ENCODE results near the gene ITGB2.

The ITGB2 gene

DNA sequence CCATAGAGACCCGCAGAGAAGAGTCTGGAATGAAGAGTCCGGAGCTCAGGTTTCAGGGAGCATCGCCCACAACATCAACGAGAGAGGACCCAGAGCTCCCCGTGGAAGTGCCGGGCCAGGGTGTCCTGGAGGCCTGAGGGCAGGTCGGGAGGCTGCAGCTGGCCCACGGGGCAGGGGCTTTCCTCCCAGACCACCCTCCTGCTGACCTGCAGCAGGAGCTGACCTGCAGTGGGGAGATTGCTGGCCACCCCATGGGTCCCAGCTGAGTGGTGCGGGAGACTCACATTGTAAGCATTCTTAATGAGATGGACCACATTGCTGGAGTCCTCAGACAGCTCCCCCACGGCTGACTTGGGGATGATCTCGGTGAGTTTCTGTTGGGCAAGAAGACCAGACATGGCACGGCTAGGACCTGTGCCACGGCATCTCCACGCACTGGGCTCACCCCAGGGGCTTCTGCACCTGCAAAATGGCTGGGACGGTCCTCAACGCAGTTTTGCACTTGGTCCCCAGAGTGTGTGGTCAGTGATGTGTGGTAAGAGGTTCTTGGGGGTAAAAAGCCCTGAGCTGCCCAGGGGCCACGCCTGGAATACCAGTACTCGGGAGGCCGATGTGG lies 25.9 kb downstream of the ITGB2 start:
- no peak for DNase-seq

DNA sequence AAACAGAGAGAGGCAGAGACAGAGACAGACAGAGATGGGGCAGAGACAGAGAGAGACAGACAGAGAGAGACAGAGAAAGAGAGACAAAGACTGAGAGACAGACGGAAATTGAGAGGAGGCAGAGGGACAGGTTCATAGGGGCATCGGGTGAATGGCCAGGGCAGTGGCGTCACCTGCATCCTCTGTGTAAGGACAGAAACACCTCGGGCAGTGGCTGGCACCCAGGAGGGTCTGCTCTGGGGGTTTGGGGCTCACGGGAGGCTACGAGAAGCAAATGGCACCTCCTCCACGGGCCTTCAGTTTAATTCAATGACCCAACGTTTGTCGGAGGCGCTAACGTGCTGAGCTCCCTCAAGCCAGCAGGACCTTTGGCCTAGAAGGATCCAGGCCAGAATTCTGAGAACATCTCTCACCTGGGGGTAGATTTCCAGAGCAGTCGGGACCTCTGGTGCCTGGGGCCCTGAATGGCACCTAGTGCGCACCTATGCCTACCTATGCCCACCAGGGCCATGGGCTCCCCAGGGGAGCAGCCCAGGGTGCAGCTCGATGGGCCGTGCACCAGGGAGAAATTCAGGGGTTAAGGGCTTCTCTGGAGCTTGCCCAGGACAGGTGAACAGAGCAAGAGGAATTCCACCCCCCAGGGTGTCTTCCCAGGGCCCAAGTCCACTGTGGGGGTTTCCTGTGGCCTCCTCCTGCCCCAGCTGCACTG lies 26.6 kb downstream of the ITGB2 start:
- no peak for DNase-seq

DNA sequence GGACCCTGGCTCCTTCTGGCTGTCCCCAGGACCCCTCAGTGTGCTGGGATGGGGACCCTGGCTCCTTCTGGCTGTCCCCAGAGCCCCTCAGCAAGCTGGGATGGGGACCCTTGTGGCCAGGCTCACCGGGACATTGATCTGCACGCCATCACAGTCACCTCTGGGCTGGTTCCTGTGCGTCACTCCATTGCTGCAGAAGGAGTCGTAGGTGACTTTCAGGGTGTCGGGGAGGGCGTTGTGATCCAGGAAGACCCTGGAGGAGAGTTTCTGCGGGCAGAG lies 27.5 kb downstream of the ITGB2 start:
- DNase-seq = no peak

DNA sequence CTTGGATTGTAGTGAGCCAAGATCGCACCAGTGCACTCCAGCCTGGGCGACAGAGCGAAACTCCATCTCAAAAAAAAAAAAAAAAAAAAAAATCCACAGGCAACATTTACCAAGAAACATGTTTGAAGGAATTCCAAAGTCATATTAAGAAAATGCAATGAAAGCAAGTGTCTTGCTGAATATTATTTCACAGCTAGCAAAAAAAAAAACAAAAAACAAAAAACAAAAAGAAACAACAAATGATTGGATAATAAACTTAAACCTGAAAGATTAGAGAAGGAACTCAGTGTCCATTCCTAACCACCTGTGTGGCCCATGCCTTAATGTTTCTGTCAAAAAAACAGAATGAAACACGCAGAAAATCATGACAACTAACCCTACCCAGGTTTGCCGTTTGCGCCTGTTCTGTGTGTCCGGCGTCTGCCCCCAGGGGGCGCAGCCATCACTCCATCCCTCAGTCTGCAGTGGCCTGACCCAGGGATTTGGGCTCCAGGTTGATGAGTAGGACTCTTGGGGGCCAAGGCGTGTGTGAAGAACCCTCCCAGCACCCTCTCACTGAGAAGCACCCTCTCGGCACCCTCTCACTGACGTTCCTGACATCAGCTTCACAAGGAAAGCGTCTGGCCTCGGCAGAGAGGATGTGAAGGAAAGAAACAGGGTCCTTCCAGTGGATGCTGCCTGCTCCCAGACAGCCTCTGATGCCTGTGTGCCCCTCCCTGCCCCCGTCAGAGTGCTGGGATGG lies 28.0 kb downstream of the ITGB2 start:
- peak; percentile 65 for DNase-seq

DNA sequence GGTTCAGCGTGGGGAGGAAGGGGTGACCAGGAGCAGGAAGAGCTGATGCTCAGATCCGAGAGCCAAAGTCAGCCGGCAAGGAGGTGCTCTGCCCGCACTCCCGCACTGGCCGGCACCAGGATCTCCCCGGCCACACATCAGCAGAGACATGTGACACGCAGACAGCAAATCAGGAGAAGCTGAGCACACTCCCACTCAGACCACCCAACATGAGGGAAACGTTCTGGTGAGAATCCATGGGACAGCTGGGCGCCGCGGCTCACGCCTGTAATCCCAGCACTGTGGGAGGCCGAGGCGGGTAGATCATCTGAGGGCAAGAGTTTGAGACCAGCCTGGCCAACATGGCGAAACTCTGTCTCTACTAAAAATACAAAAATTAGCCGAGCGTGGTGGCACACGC lies 28.6 kb downstream of the ITGB2 start:
- no peak for DNase-seq

DNA sequence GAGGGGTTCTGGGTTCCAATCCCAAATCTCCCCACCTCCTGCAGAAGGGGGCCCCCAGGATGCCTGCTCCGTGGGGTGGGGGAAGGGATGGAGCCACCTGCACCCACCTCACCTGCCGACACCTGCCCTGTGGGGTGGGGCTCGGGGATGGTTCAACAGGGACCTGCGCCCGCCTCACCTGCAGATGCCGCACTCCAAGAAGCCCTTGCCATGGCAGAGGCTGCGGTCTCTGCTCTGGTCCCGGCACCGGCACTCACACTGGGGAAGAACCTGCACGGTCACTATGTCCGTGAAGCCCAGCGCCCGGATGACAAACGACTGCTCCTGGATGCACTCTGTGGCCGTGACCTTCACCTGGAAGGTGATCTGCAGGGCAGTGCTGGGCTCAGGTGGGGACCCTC lies 29.1 kb downstream of the ITGB2 start:
- DNase-seq = no peak

DNA sequence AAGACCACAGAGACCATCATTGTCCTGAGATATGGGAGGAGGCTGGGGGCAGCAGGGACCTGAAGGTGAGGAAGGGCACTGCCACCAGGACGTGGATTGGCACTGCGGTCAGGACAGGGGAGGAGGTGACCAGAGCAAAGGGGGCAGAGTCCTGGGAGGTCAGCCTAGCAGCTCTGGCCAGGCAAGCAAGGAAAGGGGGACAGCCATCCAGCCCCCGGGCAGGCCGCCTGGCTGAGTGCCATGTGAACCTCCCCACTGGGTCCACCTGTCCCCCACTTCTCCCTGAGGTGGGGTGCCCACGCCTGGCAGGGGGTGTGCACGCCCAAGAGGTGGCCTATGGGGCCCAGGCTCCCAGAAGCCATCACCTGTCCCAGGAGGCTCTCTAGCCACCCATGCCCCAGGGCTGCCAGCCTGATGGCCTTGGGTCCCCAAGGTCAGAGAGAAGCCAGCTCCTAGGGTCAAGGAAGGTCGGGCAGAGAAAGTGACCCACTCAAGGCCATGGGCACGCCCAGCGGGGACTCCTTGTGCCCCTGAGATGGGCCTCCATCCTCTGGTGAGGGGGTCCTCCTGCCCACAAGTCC lies 29.6 kb downstream of the ITGB2 start:
- no peak for DNase-seq

DNA sequence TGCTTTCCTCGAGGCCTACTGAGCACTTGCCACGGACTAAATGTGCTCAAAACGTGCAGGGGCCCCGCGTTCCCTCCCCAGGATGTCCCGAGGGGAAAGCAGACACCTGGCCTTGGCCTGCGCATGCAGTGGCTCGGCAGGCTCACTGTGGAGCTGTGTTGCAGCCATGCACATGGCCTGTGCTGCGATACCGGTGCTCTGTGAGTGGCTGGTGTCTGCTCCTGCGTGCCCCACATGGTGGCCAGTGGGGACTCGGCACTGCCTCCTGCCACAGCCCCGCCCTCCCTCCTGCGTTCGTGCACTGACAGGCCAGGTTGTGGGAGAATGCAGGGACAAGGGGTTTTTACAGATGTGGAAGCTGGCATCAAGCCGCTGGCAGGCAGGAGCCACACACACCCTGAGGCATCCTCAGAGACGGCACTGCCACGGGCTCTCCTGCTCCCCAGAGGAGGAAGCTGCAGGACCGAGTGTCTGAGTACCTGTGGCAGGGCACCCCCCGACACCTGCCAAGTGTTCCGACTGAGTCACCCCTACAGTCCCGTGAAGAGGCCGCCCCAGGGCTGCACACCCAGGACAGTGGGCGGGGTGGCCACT lies 30.3 kb downstream of the ITGB2 start:
- DNase-seq = no peak

DNA sequence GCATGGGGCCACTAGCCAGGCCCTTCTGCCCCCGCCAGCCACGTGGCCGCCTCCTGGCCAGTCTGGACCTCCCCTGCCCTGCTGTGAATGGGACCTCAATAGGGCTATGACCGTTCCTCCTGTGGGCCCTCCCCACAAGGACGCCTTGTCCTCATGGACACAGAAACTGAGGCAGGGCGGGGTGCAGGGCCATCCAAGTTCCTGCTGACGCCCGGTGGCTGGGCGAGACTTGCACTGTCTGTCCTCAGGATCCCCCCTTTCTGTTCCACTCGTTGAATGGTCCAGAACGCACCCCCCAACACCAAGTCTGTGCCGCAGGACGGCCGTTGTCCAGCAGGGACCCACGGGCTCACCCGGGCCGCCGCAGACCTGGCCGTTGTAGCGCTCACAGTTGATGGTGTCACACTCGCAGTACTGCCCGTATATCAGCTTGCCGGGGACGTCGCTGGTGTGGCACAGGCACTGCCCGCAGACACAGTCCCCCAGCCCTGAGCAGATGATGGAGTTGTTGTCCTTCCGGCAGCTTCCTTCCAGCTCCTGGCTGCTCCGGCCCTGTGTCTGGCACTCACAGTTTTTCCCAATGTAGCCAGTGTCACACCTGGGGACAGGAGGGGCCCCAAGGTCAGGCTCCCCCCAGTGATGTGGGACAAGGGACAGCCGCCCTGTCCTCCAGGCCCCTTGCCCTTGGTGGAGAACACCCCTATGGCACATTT lies 30.9 kb downstream of the ITGB2 start:
- no peak for DNase-seq

DNA sequence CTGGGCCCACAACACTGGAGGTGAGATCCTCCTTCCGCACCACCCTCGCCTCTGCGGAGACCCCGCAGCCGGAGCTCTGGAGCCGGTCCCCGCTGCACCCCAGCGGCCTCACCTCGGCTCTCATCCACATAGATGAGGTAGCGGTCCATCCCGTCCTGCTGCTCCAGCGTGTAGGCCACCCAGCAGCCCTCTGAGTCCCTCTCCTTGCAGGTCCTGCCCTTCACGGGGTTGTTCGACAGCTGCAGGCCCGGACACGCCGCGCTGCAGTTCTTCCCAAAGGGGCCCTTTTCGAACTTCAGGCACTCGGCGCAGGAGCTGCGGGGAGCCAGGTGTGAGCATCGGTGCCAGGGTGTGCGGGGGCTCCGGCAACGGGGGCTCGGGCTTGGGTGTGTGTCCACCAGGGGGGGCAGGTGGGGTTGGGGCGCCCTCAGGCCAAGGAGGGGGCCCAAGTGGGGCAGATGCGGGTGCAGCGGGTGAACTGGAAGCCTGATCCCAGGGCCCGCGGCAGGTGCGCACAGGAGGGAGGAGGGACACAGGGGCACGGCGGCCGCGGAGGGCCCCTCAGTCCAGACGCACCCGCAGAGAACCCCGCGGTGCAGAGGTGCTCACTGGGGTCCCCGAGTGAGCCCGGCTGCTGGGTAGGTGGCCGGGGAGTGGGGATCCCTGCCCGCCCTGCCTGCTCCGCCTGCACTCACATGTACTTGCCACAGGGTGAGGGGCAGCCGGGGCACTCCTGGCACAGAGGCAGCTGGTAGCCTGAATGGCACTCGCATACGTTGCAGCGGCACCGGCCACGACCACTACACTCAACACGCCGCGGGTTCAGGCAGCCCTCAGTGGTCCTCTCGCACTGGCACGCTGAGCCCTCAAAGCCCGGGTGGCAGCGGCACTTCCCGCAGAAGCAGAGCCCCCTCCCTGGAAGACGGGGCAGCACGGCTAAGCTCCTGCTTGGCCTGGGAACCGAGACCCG lies 31.8 kb downstream of the ITGB2 start:
- DNase-seq = no peak

DNA sequence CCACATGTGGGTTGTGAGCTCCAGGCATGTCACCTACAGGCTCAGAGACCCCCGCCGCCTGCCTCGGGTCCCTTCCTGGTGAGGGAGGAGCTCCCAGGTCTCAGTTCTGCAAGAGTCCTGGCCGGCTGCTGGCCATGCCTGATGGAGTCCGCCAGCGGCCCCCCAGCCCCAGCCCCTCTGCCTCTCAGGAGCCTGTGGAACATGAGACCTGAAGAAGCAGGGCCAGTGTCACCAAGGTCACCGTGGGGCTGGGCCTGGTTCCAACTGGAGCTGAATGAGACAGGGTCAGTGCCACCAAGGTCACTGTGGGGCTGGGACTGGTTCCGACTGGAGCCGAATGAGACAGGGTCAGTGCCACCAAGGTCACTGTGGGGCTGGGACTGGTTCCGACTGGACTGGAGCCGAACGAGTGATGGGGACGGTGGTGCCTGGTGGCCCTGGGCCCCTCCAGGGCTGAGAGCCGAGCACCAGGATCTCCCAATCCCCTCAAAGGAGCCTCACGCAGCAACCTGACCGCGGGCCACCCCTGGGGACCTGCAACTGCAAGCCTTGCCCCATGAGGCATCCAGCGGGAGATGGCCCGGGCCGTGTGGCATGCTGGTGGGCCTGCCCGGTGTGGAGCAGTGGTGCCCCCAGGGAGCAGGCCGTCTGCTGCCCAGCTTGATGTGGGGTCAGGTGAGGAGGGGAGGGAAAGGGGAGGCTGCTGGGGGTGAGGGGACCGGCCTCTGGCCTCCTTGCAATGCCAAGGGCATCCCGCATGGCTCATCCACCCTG lies 32.7 kb downstream of the ITGB2 start:
- no peak for DNase-seq

DNA sequence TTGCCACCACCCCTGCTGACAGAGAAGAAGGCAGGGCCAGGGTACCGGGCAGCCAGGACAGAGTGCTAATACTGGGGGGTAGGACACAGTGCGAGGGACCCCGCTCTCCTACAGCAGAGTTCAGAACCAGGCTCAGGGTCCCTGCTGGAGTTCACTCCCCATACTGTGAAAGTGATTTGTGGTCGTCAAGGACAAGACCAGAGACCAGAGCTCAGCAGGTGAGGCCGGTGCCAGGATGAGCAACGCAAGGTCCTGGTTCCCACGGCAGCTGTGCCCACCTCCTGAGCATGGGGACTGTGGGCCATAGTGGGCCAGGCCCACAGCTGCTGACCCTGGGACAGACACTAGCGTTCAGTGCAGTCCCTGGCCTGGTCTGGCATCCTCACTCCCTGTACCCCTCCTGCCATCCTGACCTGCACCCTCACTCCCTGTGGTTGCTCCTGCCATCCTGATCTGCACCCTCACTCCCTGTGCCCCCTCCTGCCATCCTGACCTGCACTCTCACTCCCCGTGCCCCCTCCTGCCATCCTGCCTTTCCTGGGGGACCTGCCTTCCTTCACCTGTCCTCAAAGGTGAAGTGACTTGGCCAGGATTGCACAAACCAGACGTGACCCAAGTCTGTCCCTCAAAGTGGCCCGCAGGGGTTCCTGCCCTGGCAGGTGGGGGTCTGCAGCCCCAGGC lies 33.4 kb downstream of the ITGB2 start:
- DNase-seq = no peak

DNA sequence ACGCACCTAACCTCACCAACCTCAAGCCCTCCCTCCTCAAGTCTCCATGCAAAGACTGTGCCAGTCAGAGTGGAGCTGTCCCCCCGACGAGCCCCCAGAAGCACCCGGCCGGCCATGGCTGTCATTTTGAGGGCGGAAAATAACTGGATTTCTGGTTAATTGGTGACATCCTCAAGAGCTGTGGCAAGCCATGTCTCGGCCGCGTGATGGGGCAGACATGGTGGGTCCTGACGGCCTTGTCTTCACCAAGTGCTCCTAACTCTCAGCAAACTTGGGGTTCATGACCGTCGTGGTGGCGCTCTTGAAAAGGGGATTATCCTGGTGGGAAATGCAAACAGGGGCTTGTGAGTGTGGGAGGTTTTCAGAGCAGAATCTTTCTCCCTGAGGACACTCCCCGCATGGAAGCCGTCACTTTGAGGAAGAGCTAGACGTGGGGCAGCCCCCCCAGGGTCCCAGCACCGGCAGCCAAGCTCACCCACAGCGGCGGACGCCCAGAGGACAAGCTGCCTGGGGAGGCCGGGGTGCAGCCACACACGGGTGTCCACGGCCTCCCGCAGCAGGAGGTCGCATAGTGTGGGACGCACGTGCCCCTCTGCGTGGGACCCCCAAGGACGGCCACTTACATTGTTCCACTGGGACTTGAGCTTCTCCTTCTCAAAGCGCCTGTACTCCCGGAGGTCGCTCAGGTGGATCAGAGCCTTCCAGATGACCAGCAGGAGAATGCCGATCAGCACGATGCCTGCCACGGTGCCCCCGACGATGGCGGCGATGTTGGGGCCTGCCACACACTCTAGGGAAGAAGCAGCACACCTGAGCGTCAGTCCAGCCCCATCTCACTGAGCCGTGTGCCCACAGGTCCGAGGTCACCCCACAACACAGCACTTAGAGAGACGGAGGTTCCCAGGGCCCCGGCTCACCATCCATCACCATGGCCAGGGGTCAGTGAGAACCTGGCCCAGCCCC lies 34.3 kb downstream of the ITGB2 start:
- DNase-seq = no peak

DNA sequence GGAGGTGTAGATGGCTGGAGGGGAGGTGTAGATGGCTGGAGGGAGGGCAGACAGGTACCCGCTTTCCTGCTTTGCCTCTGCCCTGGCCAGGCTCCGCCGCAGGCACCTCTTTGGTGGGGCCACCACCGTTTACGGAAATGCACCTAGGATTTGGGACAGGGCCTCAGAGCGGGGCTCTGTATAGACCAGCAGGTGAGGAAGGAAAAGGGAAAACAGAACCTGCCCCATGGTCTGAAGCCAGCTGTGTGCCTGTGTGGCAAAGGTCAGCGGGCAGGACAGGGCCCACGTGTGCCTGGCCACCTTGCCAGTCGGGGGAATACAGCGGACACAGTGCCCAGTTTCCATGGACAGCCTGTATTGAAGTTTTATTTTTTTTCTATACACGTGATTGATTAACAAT lies 35.1 kb downstream of the ITGB2 start:
- no peak for DNase-seq

DNA sequence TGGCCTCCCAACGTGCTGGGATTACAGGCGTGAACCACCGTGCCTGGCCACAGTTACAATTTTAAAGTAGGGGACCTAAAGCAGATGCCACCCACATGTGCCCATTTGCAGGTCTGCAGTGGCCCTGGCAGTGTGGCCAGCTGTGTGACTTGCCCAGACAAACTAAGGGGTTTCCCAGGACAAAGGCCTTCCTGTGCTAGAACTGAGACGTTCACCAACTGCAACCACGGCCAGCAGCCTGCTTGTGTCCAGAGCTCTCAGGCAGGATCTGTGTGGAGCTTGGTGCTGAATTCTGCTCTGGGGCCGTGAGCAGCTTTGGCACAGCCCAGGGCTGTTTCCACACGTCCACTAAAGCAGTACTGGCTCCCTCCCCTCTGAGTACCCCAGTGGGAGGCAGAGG lies 36.6 kb downstream of the ITGB2 start:
- no peak for DNase-seq

DNA sequence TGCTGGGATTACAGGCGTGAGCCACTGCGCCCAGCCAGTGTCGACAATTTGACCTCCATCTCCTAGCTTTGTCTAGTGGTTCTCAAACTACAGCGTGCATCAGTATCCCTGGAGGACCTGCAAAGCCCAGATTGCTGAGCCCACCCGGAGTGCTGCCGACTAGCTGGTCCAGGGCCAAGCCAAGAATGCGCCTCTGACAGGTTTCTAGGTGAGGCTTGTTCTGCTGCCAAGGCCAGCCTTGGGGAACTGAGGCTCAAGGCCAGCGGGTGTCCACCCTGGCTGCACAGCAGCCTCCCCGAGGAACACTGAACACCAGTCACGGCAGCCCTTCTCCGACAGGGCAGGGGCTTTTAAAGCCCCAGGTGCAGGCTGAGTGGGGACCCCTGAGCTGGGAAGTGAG lies 37.4 kb downstream of the ITGB2 start:
- DNase-seq = no peak

DNA sequence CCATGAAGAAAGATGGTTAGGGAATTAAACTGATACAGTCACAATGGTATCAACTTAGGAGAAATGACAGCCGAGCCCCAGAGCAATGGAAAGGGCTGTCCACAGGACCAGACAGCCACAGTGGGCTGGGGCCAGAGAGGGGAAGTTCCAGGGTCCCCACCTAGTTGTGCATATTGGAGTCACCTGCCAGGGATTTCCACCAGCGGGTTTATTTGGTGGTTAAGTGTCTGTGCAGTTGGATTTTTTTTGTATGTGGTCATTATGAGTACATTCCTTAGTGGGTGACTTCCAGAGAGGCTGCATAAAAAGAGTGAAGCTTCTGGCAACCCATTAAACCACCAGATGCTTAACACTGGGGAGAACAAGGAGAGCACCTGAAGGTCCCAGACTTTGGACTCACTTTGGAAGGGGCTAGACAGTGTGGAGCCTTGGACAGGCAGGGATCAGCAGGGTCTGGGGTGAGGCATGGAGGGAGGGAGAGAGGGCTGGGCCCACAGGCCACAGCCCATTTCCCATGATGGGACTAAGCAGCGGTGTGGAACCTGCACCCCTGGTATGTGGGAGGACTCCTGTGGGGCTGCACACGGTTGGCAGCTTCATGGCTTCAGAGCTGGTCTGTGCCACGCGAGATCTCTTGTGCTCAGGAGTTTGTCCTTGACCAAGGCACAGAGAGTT lies 39.4 kb downstream of the ITGB2 start:
- no peak for DNase-seq

DNA sequence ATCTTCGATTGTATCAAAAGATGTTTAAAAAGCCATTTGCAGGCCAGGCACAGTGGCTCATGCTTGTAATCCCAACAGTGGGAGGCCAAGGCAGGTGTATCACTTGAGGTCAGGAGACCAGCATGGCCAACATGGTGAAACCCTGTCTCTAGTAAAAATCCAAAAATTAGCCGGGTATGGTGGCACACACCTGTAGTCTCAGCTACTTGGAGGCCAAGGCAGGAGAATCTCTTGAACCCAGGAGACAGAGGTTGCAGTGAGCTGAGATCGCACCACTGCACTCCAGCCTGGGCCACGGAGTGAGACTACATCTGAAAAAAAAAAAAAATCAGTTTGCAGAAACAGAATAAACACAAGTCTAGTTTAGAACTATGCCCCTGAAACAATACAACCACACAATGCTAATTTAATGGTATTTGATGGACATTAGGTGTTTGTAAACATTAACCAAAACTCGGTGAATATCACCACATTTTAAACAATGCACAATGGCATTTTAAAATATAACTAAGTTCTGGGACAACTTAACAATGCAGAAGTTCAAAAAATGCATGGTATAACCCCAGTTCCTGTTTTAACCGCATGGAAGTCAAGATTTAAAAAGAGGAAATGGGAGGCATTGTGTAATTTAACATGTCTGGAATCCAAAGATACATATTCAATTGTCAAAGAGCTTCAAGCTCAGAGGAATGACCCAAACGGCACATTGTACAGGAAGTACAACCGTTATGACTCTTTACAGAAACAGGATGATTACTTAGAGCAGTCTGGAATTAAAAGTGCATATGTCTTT lies 40.1 kb downstream of the ITGB2 start:
- DNase-seq = no peak

Data from retina (tissue), 1 donor.